ENCODE measurements around the gene MSANTD1. TPM values are rescaled to one million over a fixed set of nuclear protein-coding genes. Genes with fewer than 3 reads are reported as not detected.
A peak's percentile ranks its signal among the peaks of the same experiment; 100 is the strongest.

MSANTD1 gene
- total RNA-seq (1 to 10 TPM in 4 of 5 donors, not detected in 1; 1.7 to 5.8 (median 4.1) TPM), polyA plus RNA-seq (1 to 10 TPM in 1 of 3 donors, under 1 TPM in 1, not detected in 1; 0.31 to 1.1 TPM)
- long read RNA-seq, donor 1, partial matches to known transcripts = 0 of 1 reads
- long read RNA-seq, donor 1, other reads (novel, unspliced or antisense) = 0 of 1 reads
- long read RNA-seq, donor 2 = 0 reads
- long read RNA-seq, donor 3 = 0 reads
- long read RNA-seq, donor 4 = 0 reads
- long read RNA-seq, donor 5, partial matches to known transcripts = 0 of 3 reads
- long read RNA-seq, donor 5, other reads (novel, unspliced or antisense) = 0 of 3 reads
- long read RNA-seq, donor 6 = 0 reads
- long read RNA-seq, donor 7 = 0 reads
- long read RNA-seq, donor 8 = 0 reads
- long read RNA-seq, donor 9, partial matches to known transcripts = 0 of 2 reads
- long read RNA-seq, donor 9, other reads (novel, unspliced or antisense) = 0 of 2 reads
- long read RNA-seq, donor 10 = 0 reads

GRCh38 chr4:3248811-3249661, at the start of gene MSANTD1:
MSANTD1 (plus strand) TSS chr4:3249159; CDS start chr4:3249223, 64 bp downstream.
- Histone ChIP-seq H3K4me1 (peaks cover 0 to 18% (median 6%) of the 10 kb centered on the region in 4 donors), H3K27me3 (no peaks in the 10 kb centered on the region), H3K27ac (peak within 1 kb of the TSS in 2 of 5 donors; percentile 20 to 37), H3K9me3 (no peaks in the 10 kb centered on the region), H3K36me3 (peaks cover 0 to 15% (median 6%) of the 10 kb centered on the region in 4 donors), H3K4me3 (no peak within 1 kb of the TSS)
- peak in 1 of 2 donors; percentile 91 for DNase-seq
- WGBS, 5 donors = 84 to 90% (median 89%) methylated on average over 34 to 72 of the region's 72 CpGs
- TF ChIP-seq EP300 (IDR thresholded peaks at IDR 0.05) (no peak), POLR2AphosphoS5 (IDR thresholded peaks at IDR 0.05) (peak in 1 of 3 donors; percentile 40)
- intact Hi-C loops (cut with DNase I; ENCODE audit: low total_unique reads) = no loop called here

- Histone ChIP-seq H3K4me3 (no peak overlapping the region), H3K4me1 (peaks cover 6 to 32% (median 29%) of the 10 kb centered on the region in 4 donors), H3K27me3 (no peaks in the 10 kb centered on the region), H3K27ac (peak overlapping the region in 1 of 5 donors; percentile 35), H3K9me3 (no peaks in the 10 kb centered on the region), H3K36me3 (peaks cover 13 to 72% (median 67%) of the 10 kb centered on the region in 4 donors)
- intact Hi-C loops (cut with DNase I; ENCODE audit: low total_unique reads) = no loop called here
- TF ChIP-seq POLR2AphosphoS5 (IDR thresholded peaks at IDR 0.05) (no peak), POLR2A (IDR thresholded peaks at IDR 0.05) (no peak), CTCF (IDR thresholded peaks at IDR 0.05) (no peak), EP300 (IDR thresholded peaks at IDR 0.05) (no peak)
- no peak for DNase-seq
- WGBS, 5 donors = 93 to 98% (median 96%) methylated on average over 17 of the region's 17 CpGs
These were observed 49.1 kb upstream of the MSANTD1 start for GRCh38 chr4:3199653-3200422.

- 87 to 94% (median 93%) methylated on average over 7 to 8 of the region's 8 CpGs for WGBS, 5 donors
- no peaks in the 10 kb centered on the region for H3K27me3 ChIP-seq
- H3K27ac ChIP-seq = peak overlapping the region in 1 of 5 donors; percentile 34
- intact Hi-C loops (cut with DNase I; ENCODE audit: low total_unique reads) = no loop called here
- DNase-seq = no peak
- peaks cover 12 to 67% (median 61%) of the 10 kb centered on the region in 4 donors for H3K36me3 ChIP-seq
- TF ChIP-seq CTCF (IDR thresholded peaks at IDR 0.05) = no peak
- TF ChIP-seq EP300 (IDR thresholded peaks at IDR 0.05) = no peak
- TF ChIP-seq POLR2A (IDR thresholded peaks at IDR 0.05) = no peak
- TF ChIP-seq POLR2AphosphoS5 (IDR thresholded peaks at IDR 0.05) = no peak
- peaks cover 6 to 33% (median 30%) of the 10 kb centered on the region in 4 donors for H3K4me1 ChIP-seq
- no peaks in the 10 kb centered on the region for H3K9me3 ChIP-seq
- no peak overlapping the region for H3K4me3 ChIP-seq
These were observed 48.4 kb upstream of the MSANTD1 start for GRCh38 chr4:3200423-3201090.
